Transverse colon (tissue), 4 donors: ENCODE measurements around the gene DDX1. TPM values are rescaled to one million over a fixed set of nuclear protein-coding genes. Genes with fewer than 3 reads are reported as not detected.

Experiments used
- DNase-seq: peaks from one replicate; pipeline ENCODE4 v3.0.0-alpha.2; 2019
- H3K27ac ChIP-seq, 4 donors: fragments of 200-600 bp; sonication (generic); 2 replicates each; pipeline ENCODE4 v1.5.1; 2016 to 2018; ENCODE audit warnings: inconsistent platforms in 4 of 4
- H3K27me3 ChIP-seq: fragments of 200-600 bp; sonication (generic); 2 replicates; pipeline ENCODE4 v1.5.1; 2017; ENCODE audit warnings: inconsistent platforms
- H3K36me3 ChIP-seq, 4 donors: fragments of 200-600 bp; sonication (generic); 2 replicates each; pipeline ENCODE4 v1.5.1; 2017 to 2019; ENCODE audit warnings: inconsistent platforms in 4 of 4
- H3K4me1 ChIP-seq, 4 donors: fragments of 200-600 bp; sonication (generic); 2 replicates each; pipeline ENCODE4 v1.5.1; 2017 to 2020; ENCODE audit warnings: inconsistent platforms in 4 of 4
- H3K4me3 ChIP-seq, 4 donors: fragments of 200-600 bp; sonication (generic); 1 replicate in 1 of 4; 2 replicates in 3 of 4; pipeline versions ENCODE4 v1.5.1 to v1.6.1; 2017 to 2019; ENCODE audit warnings: inconsistent platforms in 4 of 4
- H3K9me3 ChIP-seq, 2 donors: fragments of 200-600 bp; sonication (generic); 2 replicates each; pipeline ENCODE4 v1.5.1; 2017 to 2019; ENCODE audit warnings: inconsistent platforms in 2 of 2
- CTCF ChIP-seq, 5 experiments: fragments of 200-600 bp in 3 of 5; fragments of 450-650 bp in 2 of 5; sonication (generic) in 3 of 5; IDR thresholded peaks; 1 replicate in 2 of 5; 2 replicates in 3 of 5; pipeline ENCODE4 v1.5.1; 2016 to 2017; ENCODE audit warnings: antibody characterized with exemption in 5 of 5, inconsistent platforms in 3 of 5, mild to moderate bottlenecking in 2 of 5, moderate library complexity in 1 of 5
- EP300 ChIP-seq: sonication (generic); formaldehyde crosslinking; IDR thresholded peaks from one replicate; pipeline ENCODE4 v1.6.1; 2017; ENCODE audit warnings: antibody characterized with exemption, low read depth
- POLR2A ChIP-seq: fragments of 450-650 bp; IDR thresholded peaks from one replicate; pipeline ENCODE4 v1.6.1; 2016; ENCODE audit warnings: antibody characterized with exemption, mild to moderate bottlenecking, moderate library complexity
- POLR2AphosphoS5 ChIP-seq, 3 donors: sonication (generic); formaldehyde crosslinking; IDR thresholded peaks; one replicate each; pipeline ENCODE4 v1.6.1; 2016; ENCODE audit warnings: antibody characterized with exemption in 3 of 3
- WGBS, 2 donors: methylation state at CpG; one replicate each; pipeline ENCODE4 v1.1.5; 2018; ENCODE audit warnings: low coverage in 1 of 2; 5-methylcytosine and 5-hydroxymethylcytosine counted together
- in situ Hi-C, 4 donors: fragments of 200-750 bp; cut with MboI; loops; one replicate each; pipeline versions ENCODE4 v1.15.0 to v1.15.1; 2017; ENCODE audit warnings: low sequenced_read_pairs in 3 of 4, low pct_ligation_motif_present in 1 of 4, low pct_unique_long_range_greater_than_20kb in 1 of 4
- intact Hi-C: fragments of 100-400 bp; cut with DNase I; formaldehyde crosslinking; loops from one replicate; pipeline ENCODE4 v1.15.1; 2023; ENCODE audit warnings: low total_unique reads
- total RNA-seq, 4 donors: library from RNA; depleted of rRNA; stranded (reverse); fragments of >200 nt; gene quantifications; one replicate each; pipeline ENCODE4 v1.1.0, GENCODE V29; 2016

Gene DDX1
- total RNA-seq, 4 donors from 2014 or later, result 18.3 to 61.1 (median 49.9) TPM

GRCh38 chr2:15642011-15642814 is 50.5 kb downstream of the DDX1 start:
- Histone ChIP-seq H3K36me3 (no peaks in the 10 kb centered on the region), H3K27me3 (no peaks in the 10 kb centered on the region), H3K9me3 (no peaks in the 10 kb centered on the region), H3K4me3 (no peak overlapping the region), H3K4me1 (peaks cover 0 to 8% (median 0%) of the 10 kb centered on the region in 4 donors), H3K27ac (no peak overlapping the region)
- intact Hi-C loops (loop anchor here (10.0 kb wide), 1 partner anchor 523 kb away; no protein-coding TSS in a partner anchor), in situ Hi-C loops (loop anchor here (25.0 kb wide), 5 partner anchors 95 to 1120 kb away; partner anchors contain the start of gene MYCN (in 1 of the 4))
- DNase-seq, result no peak
- TF ChIP-seq POLR2A (no peak), POLR2AphosphoS5 (IDR thresholded peaks at IDR 0.05) (no peak), EP300 (no peak), CTCF (IDR thresholded peaks at IDR 0.05) (no peak)
- 86 to 91% methylated on average over 5 to 12 of the region's 12 CpGs for WGBS, 2 donors

GRCh38 chr2:15642815-15643500 is 51.3 kb downstream of the DDX1 start:
- no peak for DNase-seq
- intact Hi-C loops, result loop anchor here (10.0 kb wide), 1 partner anchor 522 kb away; no protein-coding TSS in a partner anchor
- Histone ChIP-seq H3K4me1 (peaks cover 0 to 3% (median 0%) of the 10 kb centered on the region in 4 donors), H3K36me3 (no peaks in the 10 kb centered on the region), H3K27ac (no peak overlapping the region), H3K27me3 (no peaks in the 10 kb centered on the region), H3K9me3 (no peaks in the 10 kb centered on the region), H3K4me3 (no peak overlapping the region)
- TF ChIP-seq CTCF (IDR thresholded peaks at IDR 0.05), result no peak
- no peak for TF ChIP-seq EP300
- no peak for TF ChIP-seq POLR2AphosphoS5 (IDR thresholded peaks at IDR 0.05)
- TF ChIP-seq POLR2A, result no peak
- 85% methylated on average over 13 of the region's 13 CpGs; no CpG with 5 or more reads in 1 of the 2 donors for WGBS, 2 donors
- in situ Hi-C loops, result loop anchor here (25.0 kb wide), 5 partner anchors 94 to 1119 kb away; partner anchors contain the start of gene MYCN (in 1 of the 4)

GRCh38 chr2:15643791-15644585 is 52.3 kb downstream of the DDX1 start:
- intact Hi-C loops, result loop anchor here (10.0 kb wide), 1 partner anchor 521 kb away; no protein-coding TSS in a partner anchor
- no peak for DNase-seq
- WGBS, 2 donors, result 89 to 90% methylated on average over 4 of the region's 4 CpGs
- H3K4me1 ChIP-seq, result peaks cover 0 to 3% (median 0%) of the 10 kb centered on the region in 4 donors
- TF ChIP-seq CTCF (IDR thresholded peaks at IDR 0.05), result no peak
- no peak for TF ChIP-seq POLR2A
- no peak for TF ChIP-seq EP300
- TF ChIP-seq POLR2AphosphoS5 (IDR thresholded peaks at IDR 0.05), result no peak
- H3K36me3 ChIP-seq, result no peaks in the 10 kb centered on the region
- no peak overlapping the region for H3K27ac ChIP-seq
- no peaks in the 10 kb centered on the region for H3K27me3 ChIP-seq
- in situ Hi-C loops, result loop anchor here (25.0 kb wide), 5 partner anchors 93 to 1118 kb away; partner anchors contain the start of gene MYCN (in 1 of the 4)
- no peak overlapping the region for H3K4me3 ChIP-seq
- H3K9me3 ChIP-seq, result no peaks in the 10 kb centered on the region
